ENCODE measurements around the gene ANP32E.
"Not testable (repeated sequence)": the region's sequence is repeated elsewhere in the genome, so short reads cannot be mapped to it uniquely, and the experiment has no call there.

DNA sequence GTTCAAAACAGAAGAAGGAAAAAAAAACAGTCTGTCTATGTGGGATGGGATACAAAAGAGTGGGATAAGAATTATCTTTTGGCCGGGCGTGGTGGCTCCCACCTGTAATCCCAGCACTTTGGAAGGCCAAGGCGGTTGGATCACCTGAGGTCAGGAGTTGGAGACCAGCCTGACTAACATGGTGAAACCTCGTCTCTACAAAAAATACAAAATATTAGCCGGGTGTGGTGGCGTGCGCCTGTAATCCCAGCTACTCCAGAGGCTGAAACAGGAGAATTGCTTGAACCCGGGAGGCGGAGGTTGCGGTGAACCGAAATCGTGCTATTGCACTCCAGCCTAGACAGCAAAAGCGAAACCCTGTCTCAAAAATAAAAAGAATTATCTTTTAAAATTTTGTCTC is 1.3 kb upstream of the ANP32E start:
- not testable (repeated sequence) for TF ChIP-seq ZNF707 (tag by site-specific recombination; IDR thresholded peaks at IDR 0.05); ZNF184 (tag by site-specific recombination; IDR thresholded peaks at IDR 0.05); ZBTB8A (tag by site-specific recombination; IDR thresholded peaks at IDR 0.05); ZNF785 (tag by site-specific recombination; IDR thresholded peaks at IDR 0.05); TSHZ1 (tag by site-specific recombination; IDR thresholded peaks at IDR 0.05; ENCODE audit: borderline replicate concordance); ZNF24 (tag by site-specific recombination; IDR thresholded peaks at IDR 0.05); HOXA7 (CRISPR knock-in tag; IDR thresholded peaks at IDR 0.05; ENCODE audit: borderline replicate concordance); TCF7L2 (IDR thresholded peaks at IDR 0.05; ENCODE audit: borderline replicate concordance, low read depth, low read length); ZNF704 (tag by site-specific recombination; IDR thresholded peaks at IDR 0.05); GLIS2 (tag by site-specific recombination; IDR thresholded peaks at IDR 0.05)
- TF ChIP-seq, protein P1, sequence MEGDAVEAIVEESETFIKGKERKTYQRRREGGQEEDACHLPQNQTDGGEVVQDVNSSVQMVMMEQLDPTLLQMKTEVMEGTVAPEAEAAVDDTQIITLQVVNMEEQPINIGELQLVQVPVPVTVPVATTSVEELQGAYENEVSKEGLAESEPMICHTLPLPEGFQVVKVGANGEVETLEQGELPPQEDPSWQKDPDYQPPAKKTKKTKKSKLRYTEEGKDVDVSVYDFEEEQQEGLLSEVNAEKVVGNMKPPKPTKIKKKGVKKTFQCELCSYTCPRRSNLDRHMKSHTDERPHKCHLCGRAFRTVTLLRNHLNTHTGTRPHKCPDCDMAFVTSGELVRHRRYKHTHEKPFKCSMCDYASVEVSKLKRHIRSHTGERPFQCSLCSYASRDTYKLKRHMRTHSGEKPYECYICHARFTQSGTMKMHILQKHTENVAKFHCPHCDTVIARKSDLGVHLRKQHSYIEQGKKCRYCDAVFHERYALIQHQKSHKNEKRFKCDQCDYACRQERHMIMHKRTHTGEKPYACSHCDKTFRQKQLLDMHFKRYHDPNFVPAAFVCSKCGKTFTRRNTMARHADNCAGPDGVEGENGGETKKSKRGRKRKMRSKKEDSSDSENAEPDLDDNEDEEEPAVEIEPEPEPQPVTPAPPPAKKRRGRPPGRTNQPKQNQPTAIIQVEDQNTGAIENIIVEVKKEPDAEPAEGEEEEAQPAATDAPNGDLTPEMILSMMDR (tag by site-specific recombination; IDR thresholded peaks at IDR 0.05), result not testable (repeated sequence)

Measured in HEK293 (cell line).